Glomerular endothelial cell (primary cell): ENCODE results near the gene FAM163B. TPM values are rescaled to one million over a fixed set of nuclear protein-coding genes. Genes with fewer than 3 reads are reported as not detected.
"Not testable (repeated sequence)": the region's sequence is repeated elsewhere in the genome, so short reads cannot be mapped to it uniquely, and the experiment has no call there.

ENCODE experiments used
- DNase-seq: peaks from one replicate; pipeline ENCODE4 v3.0.0-alpha.2; 2011; ENCODE audit warnings: low read depth, low spot score; ENCODE audit errors: extremely low read depth
- total RNA-seq: library from RNA; depleted of rRNA; stranded (reverse); fragments of >200 nt; gene quantifications from 2 replicates; pipeline ENCODE4 v1.2.3, GENCODE V29; 2015

The FAM163B gene
- total RNA-seq, 1 donor from 2014 or later = not detected

DNA sequence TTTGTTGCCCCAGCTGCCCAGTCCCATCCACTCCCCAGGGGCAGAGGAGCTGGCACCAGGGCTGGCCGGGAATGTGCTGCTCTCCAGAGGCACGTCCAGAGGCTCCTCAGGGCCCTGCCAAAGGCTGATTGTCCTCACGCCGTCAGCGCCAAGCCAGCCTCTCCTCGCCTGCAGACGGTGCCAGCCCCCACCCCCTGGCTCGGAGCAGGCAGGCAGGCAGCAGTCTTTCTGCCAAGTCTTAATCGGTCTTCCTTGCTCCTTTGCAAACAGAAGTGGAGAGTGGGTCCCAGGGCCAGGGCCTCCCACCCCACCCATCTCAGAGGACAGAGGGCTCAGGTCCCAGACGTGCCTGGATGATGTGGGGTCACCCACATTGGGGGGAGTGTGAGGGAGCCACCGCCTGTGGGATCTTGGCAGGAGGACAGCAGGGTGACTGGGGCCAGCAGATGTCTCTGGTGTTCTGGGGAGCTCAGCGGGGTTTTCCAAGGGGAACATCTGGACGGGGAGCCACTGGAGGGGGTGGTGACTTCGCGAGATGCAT lies 36.3 kb downstream of the FAM163B start:
- DNase-seq = no peak

DNA sequence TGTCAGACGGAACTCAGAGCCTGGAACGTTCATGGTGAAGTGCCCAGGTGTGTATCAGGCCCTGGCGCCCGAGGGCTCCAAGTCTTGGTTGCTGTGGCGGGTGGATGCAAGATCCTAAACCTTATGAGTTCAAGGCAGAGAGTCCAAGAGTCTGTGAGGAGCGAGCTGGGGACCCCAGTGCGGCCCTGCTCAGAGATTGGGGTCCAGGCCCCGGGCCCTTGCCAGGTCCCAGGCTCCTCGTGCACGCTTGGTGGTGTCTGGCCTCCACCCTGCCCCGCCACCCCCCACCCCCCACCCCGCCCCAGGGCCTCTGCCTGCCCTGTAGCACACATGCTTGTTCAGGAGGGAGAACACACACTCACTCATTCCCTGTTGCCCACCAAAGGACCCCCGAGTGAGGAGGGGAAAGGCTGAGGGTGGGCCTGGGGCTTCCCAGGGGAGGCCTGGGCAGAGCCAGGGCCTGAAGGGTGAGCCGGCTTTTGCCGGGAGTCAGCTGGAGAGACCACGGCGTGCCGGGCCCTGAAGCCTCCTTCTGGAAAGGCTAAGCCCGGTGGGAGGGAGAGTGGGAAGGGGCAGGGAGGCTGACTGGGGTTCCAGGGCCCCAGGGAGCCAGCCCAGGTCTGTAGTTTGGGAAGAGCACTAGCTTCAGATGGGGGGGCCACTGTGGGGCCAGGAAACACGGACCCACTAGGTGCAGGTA lies 37.1 kb downstream of the FAM163B start:
- DNase-seq = no peak

DNA sequence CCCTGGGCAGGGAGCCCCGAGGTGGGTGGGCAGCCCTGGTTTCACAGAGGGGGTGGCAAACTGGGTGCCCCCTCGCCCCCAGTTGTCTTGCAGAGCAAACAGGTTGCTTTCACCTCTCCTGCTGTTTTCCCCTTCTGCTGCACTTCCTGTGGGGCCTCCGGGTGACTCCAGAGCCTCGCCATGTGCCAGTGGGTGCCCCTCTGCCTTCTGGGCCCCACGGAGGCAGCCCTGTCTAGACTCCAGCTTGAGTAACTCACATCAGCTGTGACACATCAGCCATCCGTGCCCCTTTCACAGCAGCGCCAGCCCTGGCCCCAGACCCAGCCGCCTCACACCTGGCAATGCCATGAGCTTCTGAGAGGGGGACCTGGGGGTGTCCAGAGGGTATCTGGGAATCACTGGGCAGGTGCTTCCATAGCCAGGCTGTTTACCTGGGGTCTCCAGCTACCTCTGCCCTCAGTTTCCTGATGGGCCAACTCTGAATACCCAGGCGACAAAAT lies 37.7 kb downstream of the FAM163B start:
- DNase-seq = no peak

DNA sequence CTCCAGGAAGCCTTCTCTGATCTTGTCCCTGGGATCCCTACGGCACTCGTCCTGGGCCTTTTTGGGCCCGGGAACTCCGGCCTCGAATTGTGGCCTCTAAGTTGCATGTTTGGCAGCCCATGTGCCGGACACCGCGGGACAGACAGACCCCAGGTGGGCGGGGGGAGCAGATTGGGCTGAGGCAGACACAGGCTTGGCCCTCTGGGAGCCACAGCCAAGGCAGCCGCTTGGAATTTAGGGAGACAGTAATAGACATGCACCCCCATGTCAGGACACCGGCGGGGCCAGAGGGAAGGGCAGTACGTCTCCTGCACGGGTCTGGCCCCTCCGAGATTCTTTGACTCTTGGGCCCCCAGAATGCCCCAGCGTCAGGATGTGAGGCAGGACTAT lies 38.5 kb downstream of the FAM163B start:
- no peak for DNase-seq

DNA sequence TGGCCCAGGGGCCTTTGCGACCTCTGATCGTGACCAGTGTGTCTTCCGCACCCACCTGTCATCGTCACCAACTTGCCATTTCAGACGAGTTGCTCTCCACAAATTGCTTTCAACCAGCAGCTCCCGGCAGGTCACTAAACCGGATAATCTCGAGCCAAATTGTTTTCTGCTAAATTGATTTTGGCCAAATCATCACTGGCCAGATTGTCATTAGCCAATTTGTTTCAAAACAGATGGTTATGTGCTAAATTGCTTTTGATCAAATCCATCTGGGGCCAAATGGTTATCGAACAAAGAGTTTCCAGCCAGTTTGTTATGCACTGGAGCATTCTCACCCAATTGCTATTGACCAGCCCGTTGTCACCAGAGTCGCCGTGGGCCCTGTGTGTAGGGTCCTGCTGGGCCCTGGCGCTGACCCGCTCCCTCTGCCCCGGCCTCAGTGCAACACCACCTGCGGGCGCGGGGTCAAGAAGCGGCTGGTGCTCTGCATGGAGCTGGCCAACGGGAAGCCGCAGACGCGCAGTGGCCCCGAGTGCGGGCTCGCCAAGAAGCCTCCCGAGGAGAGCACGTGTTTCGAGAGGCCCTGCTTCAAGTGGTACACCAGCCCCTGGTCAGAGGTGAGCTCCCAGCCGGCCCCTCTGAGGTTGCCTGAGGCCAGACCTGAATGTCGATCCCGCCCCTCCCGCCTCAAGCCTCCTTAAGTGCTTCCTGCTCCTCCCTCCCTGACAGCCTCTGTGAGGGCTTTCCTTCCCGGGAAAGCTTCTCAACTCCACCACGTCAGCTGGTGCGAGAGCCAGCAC lies 39.1 kb downstream of the FAM163B start:
- no peak for DNase-seq

DNA sequence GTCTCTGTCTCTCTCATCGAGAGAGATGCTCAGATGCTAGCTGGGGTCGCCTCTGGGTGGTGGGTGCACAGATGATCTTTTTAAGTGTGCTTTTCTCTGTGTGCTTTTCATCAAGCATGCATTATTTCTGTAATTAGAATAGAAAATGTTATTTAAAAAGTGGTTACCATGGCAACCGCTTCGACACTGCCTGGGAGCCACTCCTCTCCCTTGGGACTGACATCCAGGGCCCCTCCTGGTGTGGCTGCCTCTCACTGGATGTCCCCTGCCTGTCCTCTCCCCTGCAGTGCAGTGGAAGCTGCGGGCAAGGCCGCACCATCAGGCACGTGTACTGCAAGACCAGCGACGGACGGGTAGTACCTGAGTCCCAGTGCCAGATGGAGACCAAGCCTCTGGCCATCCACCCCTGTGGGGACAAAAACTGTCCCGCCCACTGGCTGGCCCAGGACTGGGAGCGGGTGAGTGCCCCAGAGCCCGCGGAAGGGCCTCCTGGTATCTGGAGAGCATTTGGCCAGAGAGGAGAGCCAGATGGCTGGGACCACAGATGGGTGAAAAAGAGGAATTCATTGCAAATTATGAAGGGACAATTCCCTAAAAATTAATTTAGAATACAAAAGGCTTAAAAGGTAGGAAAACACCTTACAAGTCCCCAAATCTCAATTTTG lies 39.9 kb downstream of the FAM163B start:
- DNase-seq = no peak

DNA sequence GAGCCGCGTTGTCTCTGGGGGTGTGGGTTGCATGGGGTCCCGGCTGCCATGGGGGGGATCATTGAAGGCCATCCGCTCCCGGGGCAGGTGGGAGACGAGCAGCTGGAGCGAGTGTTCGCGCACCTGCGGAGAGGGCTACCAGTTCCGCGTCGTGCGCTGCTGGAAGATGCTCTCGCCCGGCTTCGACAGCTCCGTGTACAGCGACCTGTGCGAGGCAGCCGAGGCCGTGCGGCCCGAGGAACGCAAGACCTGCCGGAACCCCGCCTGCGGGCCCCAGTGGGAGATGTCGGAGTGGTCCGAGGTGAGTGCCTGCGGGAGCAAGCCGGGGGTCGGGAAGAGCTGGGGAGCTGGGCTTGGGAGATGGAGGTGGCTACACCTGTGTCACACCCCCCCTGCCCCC lies 41.0 kb downstream of the FAM163B start:
- no peak for DNase-seq

DNA sequence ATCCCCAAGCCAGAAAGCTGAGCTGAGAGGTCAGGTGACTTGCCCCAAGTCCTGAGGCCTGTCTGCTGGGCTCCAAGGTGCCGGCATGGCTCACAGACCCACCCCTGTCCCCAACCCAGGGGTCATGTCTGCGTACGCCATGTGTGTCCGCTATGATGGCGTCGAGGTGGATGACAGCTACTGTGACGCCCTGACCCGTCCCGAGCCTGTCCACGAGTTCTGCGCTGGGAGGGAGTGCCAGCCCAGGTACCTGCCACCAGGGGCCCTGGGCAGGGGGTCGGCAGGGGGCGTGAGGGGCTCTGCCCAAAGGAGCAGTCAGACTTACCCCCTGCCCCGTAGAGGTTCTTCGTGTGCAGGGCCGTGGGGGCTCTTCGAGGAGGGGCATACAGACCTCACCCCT lies 42.4 kb downstream of the FAM163B start:
- no peak for DNase-seq

DNA sequence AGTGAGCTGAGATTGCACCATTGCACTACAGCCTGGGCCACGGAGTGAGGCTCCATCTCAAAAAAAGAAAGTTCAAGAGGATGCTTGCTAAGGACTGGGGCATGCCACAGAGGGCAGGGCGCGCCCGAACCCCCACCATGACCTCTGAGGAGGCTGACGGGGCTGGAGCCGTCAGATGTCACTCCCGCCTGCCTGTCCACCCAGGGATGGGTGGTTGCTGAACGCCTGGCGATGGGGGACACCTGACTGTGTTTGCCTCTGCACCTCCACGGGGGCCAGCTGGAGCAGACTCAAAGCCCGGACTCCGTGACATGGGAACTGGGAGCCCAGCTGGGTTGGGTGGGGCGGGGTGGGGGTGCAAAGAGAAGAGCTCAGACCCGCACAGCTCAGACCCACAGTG lies 42.8 kb downstream of the FAM163B start:
- DNase-seq = no peak

DNA sequence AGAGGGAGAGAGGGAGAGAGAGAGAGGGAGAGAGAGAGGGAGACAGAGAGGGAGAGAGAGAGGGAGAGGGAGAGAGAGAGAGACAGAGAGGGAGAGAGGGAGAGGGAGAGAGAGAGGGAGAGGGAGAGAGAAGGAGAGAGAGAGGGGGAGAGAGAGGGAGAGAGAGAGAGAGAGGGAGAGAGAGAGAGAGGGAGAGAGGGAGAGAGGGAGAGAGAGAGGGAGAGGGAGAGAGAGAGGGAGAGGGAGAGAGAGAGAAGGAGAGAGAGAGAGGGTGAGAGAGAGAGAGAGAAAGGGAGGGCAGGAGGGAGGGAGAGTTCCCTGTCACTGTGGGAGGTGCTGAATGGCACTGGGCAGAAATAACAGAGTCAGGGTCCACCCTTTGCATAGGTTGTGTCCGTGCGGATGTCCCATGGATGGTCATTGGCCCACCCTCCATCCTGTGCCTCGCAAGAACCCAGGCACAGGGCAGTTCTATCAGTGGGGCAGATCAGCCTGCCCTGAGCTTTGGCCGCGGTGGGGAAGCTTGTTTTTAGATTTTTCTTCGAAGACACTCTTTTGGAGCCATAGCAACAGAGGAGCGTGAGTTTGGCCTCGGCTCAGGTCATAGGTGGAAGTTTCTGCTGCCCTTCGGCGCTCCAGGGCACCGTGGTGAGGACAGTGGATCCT lies 44.6 kb downstream of the FAM163B start:
- no peak for DNase-seq

DNA sequence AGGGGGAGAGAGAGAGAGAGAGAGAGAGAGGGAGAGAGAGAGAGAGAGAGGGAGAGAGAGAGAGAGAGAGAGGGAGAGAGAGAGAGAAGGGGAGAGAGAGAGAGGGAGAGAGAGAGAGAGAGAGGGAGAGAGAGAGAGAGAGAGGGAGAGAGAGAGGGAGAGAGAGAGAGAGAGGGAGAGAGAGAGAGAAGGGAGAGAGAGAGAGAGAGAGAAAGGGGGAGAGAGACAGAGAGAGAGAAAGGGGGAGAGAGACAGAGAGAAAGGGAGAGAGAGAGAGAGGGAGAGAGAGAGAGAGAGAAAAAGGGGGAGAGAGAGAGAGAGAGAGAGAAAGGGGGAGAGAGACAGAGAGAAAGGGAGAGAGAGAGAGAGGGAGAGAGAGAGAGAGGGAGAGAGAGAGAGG lies 45.4 kb downstream of the FAM163B start:
- not testable (repeated sequence) for DNase-seq

DNA sequence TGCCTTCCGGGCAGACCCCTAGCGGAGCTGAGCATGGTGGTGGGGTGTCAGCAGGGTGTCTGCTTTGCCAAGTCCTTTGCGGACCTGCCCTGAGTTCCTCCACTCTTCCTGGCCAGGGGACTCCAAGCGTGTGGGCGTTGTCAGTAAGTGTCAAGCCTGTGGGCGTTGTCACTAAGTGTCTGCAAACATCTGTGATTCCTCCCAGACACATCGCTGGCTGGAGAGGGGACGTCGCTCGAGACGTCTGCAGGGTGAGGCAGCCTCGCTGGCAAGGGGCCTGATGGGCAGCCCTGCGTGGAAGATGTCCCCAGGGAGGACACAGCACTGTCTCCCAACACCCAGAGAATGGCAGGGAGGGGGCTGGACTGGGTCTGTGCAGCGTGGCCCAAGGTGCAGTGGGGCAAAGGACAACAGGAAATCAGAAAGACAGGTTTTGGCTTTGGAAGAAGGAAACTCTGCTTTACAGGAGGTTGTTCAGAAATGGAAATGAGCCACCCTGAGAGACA lies 45.8 kb downstream of the FAM163B start:
- no peak for DNase-seq

DNA sequence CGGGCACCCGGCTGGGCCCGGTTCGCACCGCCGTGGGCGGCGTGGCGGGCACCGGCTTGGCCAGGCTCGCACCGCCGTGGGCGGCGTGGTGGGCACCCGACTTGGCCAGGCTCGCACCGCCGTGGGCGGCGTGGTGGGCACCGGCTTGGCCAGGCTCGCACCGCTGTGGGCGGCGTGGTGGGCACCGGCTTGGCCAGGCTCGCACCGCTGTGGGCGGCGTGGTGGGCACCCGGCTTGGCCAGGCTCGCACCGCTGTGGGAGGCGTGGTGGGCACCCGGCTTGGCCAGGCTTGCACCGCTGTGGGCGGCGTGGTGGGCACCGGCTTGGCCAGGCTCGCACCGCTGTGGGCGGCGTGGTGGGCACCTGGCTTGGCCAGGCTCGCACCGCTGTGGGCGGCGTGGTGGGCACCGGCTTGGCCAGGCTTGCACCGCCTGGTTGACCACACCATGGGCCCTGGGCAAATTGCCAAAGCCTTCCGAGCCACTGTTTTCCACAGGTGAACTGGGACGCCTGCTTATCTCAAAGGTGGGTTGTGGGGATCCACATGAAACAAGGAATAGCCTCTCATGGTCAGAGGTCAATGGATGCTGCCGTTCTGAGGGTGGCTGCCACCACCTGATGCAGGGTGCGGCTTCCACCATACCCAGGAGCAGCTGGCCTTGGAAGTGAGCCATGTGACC lies 46.4 kb downstream of the FAM163B start:
- no peak for DNase-seq

DNA sequence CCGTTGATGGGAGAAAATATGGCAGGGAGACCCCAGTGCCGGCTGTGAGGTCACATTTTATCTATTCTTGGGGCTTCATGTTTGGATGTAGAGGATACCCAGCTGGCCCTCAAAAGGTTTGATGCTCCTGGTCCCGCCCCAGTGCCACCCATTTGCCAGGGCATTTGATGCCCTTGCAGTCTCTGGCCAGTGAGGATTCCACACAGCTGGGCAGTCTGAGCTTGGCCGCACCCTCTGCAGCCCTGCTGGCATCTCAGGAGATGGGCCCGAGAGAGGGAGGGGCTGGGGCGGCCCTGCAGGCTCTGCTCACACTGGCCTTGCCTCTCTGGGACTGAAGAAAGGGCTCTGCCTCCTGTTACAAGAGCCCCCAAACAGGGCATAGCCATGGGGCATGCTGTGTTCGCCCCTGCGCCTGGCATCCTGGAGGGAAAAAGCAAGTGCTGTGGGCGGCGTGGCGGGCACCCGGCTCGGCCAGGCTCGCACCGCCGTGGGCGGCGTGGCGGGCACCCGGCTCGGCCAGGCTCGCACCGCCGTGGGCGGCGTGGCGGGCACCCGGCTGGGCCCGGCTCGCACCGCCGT lies 47.1 kb downstream of the FAM163B start:
- DNase-seq = no peak

DNA sequence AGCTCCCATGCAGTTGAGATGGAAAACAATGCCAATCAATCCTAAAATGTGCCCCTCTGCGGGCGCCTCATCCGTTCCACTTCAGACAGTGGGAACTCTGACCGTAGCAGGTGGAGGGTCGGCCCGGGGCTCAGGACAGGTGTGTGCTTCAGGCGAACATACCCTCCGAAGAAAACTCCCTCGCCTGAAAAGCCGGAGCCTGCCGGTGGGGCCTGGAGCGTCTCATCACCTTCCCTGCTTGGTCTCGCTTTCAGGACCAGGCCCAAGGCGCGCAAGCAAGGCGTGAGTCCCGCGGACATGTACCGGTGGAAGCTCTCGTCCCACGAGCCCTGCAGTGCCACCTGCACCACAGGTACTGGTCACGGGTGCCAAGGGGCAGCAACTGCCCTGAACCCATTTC lies 48.2 kb downstream of the FAM163B start:
- DNase-seq = no peak

DNA sequence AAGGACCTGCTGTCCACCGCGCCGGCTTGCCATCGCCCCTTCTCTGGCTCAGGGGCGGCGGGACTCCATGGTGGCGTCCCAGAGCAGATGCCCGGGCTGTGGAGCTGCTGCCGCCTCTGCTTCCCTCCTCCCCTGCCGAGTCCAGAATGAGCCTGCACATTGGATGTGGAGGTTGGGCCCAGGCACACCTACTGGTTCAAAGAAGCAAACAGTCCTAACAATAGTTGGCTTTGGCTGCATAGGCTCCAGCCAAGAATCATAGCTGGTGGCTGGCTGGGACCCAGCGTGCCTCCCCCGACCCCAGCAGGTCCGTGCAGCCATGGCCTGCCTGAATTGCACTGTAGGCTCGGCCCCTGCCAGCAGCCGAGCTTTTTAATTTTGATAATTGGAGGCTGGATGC lies 48.9 kb downstream of the FAM163B start:
- DNase-seq = no peak

DNA sequence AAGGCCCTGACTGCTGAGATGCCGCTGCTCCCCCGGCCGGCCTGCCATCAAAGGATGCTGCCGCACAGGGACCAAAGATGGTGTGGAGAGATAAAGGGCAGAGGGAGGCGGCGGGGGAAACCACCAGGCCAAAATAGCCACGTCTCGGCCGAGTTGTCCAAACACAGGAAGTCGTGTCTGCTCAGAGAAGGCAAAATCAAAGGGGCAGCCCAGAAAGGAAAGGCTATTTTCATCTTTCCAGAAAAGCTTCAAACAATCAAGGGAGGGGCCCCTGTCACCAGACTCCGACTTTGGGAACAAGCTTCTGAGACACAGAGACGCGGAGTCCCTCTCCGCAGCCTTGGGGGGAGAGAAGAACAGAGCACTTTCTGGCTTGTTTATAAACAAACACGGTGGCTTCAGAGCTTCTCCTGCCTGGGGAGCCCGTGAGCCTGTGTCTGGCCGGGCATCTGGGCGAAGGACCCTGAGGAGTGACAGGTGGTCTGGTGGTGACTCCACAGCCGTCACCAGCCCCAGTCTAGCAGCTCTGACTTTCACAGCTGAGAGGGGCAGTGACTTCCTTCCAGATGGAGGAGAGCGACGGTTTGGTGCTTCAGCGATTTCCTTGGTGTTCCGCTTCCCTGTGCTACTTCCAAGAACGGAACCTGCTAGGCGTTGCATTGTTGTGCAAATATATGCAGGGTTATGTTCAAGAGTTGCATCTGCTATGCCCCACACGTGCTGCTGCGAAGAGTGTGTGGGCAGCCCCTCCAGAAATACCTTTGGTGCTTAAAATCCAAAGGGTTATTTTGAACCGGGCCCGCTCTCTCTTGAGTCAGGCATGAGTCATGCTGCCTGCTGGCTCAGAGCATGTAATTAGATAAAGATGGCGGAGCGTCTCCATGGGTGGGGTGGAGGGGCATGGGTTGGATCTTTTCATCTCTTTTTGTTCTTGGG lies 50.7 kb downstream of the FAM163B start:
- no peak for DNase-seq

DNA sequence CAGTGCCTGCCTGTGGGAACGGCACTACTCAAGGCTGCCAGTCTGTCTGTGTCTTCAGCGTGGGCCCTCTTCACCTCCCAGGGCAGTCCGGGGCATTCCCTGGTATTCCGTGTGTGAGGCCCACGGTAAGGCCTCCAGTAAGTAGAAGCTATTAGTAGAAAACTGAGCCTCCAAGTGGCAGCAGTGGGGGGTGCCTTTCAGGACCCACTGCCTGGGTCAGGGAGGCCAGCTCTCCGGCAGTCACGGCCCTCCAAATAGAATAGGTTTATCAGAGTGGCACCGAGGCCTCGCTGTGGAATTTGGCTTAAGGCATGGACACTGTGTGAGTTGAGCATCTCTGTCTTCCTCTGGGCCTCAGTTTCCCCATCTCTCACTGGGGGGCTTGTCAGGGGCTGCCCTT lies 51.6 kb downstream of the FAM163B start:
- no peak for DNase-seq

DNA sequence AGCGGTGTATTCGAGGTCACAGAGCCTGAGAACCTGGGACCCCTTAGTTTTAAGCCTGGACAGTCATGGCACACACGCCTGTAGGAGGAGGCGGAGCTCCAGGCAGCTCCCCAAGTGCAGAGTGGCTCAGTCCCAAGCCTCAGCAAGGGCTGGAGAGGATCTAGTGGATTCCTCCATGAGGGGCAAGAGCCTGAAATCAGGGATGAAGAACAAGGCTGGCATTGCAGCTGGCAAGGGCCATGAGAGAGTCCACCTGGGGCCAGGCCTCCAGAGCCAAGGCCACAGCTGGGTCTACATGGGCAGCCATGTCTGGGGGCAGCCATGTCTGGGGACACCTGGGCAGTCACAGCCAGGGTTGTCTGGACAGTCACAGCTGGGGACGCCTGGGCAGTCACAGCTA lies 52.8 kb downstream of the FAM163B start:
- DNase-seq = no peak
